Activated CD8-positive, alpha-beta T cell treated with anti-CD3 and anti-CD28 coated beads for 36 hours (primary cell): ENCODE results near the gene MIA2. TPM values are rescaled to one million over a fixed set of nuclear protein-coding genes. Genes with fewer than 3 reads are reported as not detected.

ENCODE experiments used
- ATAC-seq: fragments of 200-7000 bp; cut with Tn5 transposase; one replicate; pipeline ENCODE4 v1.10.0; 2021; ENCODE audit warnings: mild to moderate bottlenecking, moderate library complexity
- CTCF ChIA-PET: fragments of 350-600 bp; sonication (Branson Sonifier 250); formaldehyde crosslinking; loops from one replicate; lab custom pipeline; 2021; ENCODE audit warnings: antibody characterized with exemption; lab: Charles Lee
- POLR2A ChIA-PET: fragments of 350-600 bp; sonication (Branson Sonifier 250); formaldehyde crosslinking; loops from one replicate; lab custom pipeline; 2021; ENCODE audit warnings: antibody characterized with exemption; lab: Charles Lee
- DNase-seq: peaks from one replicate; pipeline ENCODE4 v3.0.0-alpha.2; 2020
- H3K27ac Mint-ChIP-seq: one replicate; pipeline ENCODE4 v1.8.0; 2021; ENCODE audit warnings: mild to moderate bottlenecking, mixed read lengths
- H3K27me3 Mint-ChIP-seq: one replicate; pipeline ENCODE4 v1.8.0; 2021; ENCODE audit warnings: mixed read lengths
- H3K36me3 Mint-ChIP-seq: one replicate; pipeline ENCODE4 v1.8.0; 2021; ENCODE audit warnings: low read depth, mixed read lengths
- H3K4me1 Mint-ChIP-seq: one replicate; pipeline ENCODE4 v1.8.0; 2021; ENCODE audit warnings: low read depth, mixed read lengths
- H3K4me3 Mint-ChIP-seq: one replicate; pipeline ENCODE4 v1.8.0; 2021; ENCODE audit warnings: mild to moderate bottlenecking, moderate library complexity, mixed read lengths
- H3K9me3 Mint-ChIP-seq: one replicate; pipeline ENCODE4 v1.8.0; 2021; ENCODE audit warnings: mixed read lengths
- CTCF ChIP-seq: fragments of 200-600 bp; IDR thresholded peaks from one replicate; pipeline ENCODE4 v1.8.0; 2022; ENCODE audit warnings: antibody characterized with exemption, mild to moderate bottlenecking
- intact Hi-C: fragments of 100-400 bp; cut with micrococcal nuclease; formaldehyde crosslinking; loops from one replicate; pipeline ENCODE4 v1.10.0; 2022
- total RNA-seq, 2 experiments: library from RNA; stranded (reverse); gene quantifications; one replicate each; pipeline ENCODE4 v1.2.3, GENCODE V29; 2021

Gene MIA2
- total RNA-seq, 2 experiments from 2014 or later: 17.6 to 18.3 TPM

- H3K4me3 Mint-ChIP-seq: no peak overlapping the region
- no peak overlapping the region for H3K27ac Mint-ChIP-seq
- ChIA-PET POLR2A (interaction anchor here (0.7 kb wide), 1 partner anchor 11 kb away, joined by 3 read pairs; no protein-coding TSS in a partner anchor), CTCF (interaction anchor here (1.0 to 3.0 kb wide), 2 partner anchors 9 to 12 kb away, joined by 3 to 8 read pairs; no protein-coding TSS in a partner anchor)
- no peaks in the 10 kb centered on the region for H3K27me3 Mint-ChIP-seq
- TF ChIP-seq CTCF: no peak
- intact Hi-C loops: no loop called here
- H3K4me1 Mint-ChIP-seq: no peaks in the 10 kb centered on the region
- H3K36me3 Mint-ChIP-seq: no peaks in the 10 kb centered on the region
- ATAC-seq (no peak), DNase-seq (no peak)
- no peaks in the 10 kb centered on the region for H3K9me3 Mint-ChIP-seq
Measured at GRCh38 chr14:39240769-39241168, 7.1 kb downstream of the MIA2 start.

- no peak for ATAC-seq
- no peak overlapping the region for H3K4me3 Mint-ChIP-seq
- H3K36me3 Mint-ChIP-seq: no peaks in the 10 kb centered on the region
- intact Hi-C loops: no loop called here
- no peaks in the 10 kb centered on the region for H3K27me3 Mint-ChIP-seq
- ChIA-PET CTCF (interaction anchor here (3.0 kb wide), 1 partner anchor 10 kb away, joined by 8 read pairs; no protein-coding TSS in a partner anchor), POLR2A (no interaction called here)
- no peak for TF ChIP-seq CTCF
- DNase-seq: no peak
- no peaks in the 10 kb centered on the region for H3K9me3 Mint-ChIP-seq
- no peak overlapping the region for H3K27ac Mint-ChIP-seq
- no peaks in the 10 kb centered on the region for H3K4me1 Mint-ChIP-seq
Measured at GRCh38 chr14:39241637-39242036, 7.9 kb downstream of the MIA2 start.

- ATAC-seq (no peak), DNase-seq (no peak)
- no peak overlapping the region for H3K27ac Mint-ChIP-seq
- intact Hi-C loops: no loop called here
- ChIA-PET POLR2A (interaction anchor here (1.3 kb wide), 1 partner anchor 22 kb away, joined by 4 read pairs; no protein-coding TSS in a partner anchor), CTCF (interaction anchor here (0.7 kb wide), 1 partner anchor 1315 kb away, joined by 3 read pairs; no protein-coding TSS in a partner anchor)
- TF ChIP-seq CTCF: no peak
- no peaks in the 10 kb centered on the region for H3K4me1 Mint-ChIP-seq
- H3K4me3 Mint-ChIP-seq: no peak overlapping the region
- H3K36me3 Mint-ChIP-seq: no peaks in the 10 kb centered on the region
- no peaks in the 10 kb centered on the region for H3K9me3 Mint-ChIP-seq
- peaks cover 2% of the 10 kb centered on the region for H3K27me3 Mint-ChIP-seq
Measured at GRCh38 chr14:39243831-39244230, 10.1 kb downstream of the MIA2 start.

GRCh38 chr14:39246618-39247017 is 12.9 kb downstream of the MIA2 start:
- ChIA-PET POLR2A (interaction anchor here (0.6 to 0.8 kb wide), 2 partner anchors 75 to 192 kb away, joined by 3 read pairs; no protein-coding TSS in a partner anchor), CTCF (interaction anchor here (1.1 to 3.8 kb wide), 2 partner anchors 8 to 15 kb away, joined by 3 to 15 read pairs; no protein-coding TSS in a partner anchor)
- Mint-ChIP-seq H3K27me3 (peaks cover 2% of the 10 kb centered on the region), H3K4me1 (no peaks in the 10 kb centered on the region), H3K36me3 (no peaks in the 10 kb centered on the region), H3K27ac (no peak overlapping the region), H3K9me3 (no peaks in the 10 kb centered on the region), H3K4me3 (no peak overlapping the region)
- no peak for TF ChIP-seq CTCF
- no peak for ATAC-seq
- DNase-seq: no peak
- intact Hi-C loops: no loop called here

- Mint-ChIP-seq H3K36me3 (no peaks in the 10 kb centered on the region), H3K27ac (no peak overlapping the region), H3K9me3 (no peaks in the 10 kb centered on the region), H3K27me3 (peaks cover 2% of the 10 kb centered on the region), H3K4me3 (no peak overlapping the region), H3K4me1 (no peaks in the 10 kb centered on the region)
- POLR2A ChIA-PET: interaction anchor here (0.8 kb wide), 1 partner anchor 76 kb away, joined by 3 read pairs; no protein-coding TSS in a partner anchor
- DNase-seq (no peak), ATAC-seq (no peak)
- no peak for TF ChIP-seq CTCF
- intact Hi-C loops: no loop called here
- CTCF ChIA-PET: interaction anchor here (1.1 to 3.8 kb wide), 2 partner anchors 8 to 16 kb away, joined by 3 to 15 read pairs; no protein-coding TSS in a partner anchor
Measured at GRCh38 chr14:39247256-39247655, 13.5 kb downstream of the MIA2 start.
